Measurements from ENCODE around the gene ANKRD44.

The ANKRD44 gene

GRCh38 chr2:197322724-197323720, 12.4 kb upstream of the ANKRD44 start:
- in situ Hi-C loops (cut with MboI; ENCODE audit: low sequenced_read_pairs) = no loop called here

- in situ Hi-C loops (cut with MboI; ENCODE audit: low sequenced_read_pairs) = no loop called here
Observed at GRCh38 chr2:197322143-197322542, 11.6 kb upstream of the ANKRD44 start.

- in situ Hi-C loops (cut with MboI; ENCODE audit: low sequenced_read_pairs) = loop anchor here (10.0 kb wide), 1 partner anchor 121 kb away; no protein-coding TSS in a partner anchor
Observed at GRCh38 chr2:197315371-197315770, 4.8 kb upstream of the ANKRD44 start.

GRCh38 chr2:197312186-197312585, 1.6 kb upstream of the ANKRD44 start:
- in situ Hi-C loops (cut with MboI; ENCODE audit: low sequenced_read_pairs) = loop anchor here (10.0 kb wide), 1 partner anchor 117 kb away; no protein-coding TSS in a partner anchor

- in situ Hi-C loops (cut with MboI; ENCODE audit: low sequenced_read_pairs) = loop anchor here (10.0 kb wide), 1 partner anchor 117 kb away; no protein-coding TSS in a partner anchor
Observed at GRCh38 chr2:197311421-197312033, 947 bp upstream of the ANKRD44 start.

- in situ Hi-C loops (cut with MboI; ENCODE audit: low sequenced_read_pairs) = loop anchor here (10.0 kb wide), 1 partner anchor 116 kb away; no protein-coding TSS in a partner anchor
Observed at GRCh38 chr2:197310987-197311420, 424 bp upstream of the ANKRD44 start.

- in situ Hi-C loops (cut with MboI; ENCODE audit: low sequenced_read_pairs) = loop anchor here (10.0 kb wide), 1 partner anchor 115 kb away; no protein-coding TSS in a partner anchor
Observed at GRCh38 chr2:197309691-197310231, 819 bp downstream of the ANKRD44 start.

GRCh38 chr2:197308996-197309690, 1.4 kb downstream of the ANKRD44 start:
- in situ Hi-C loops (cut with MboI; ENCODE audit: low sequenced_read_pairs) = no loop called here

GRCh38 chr2:197308585-197308984, 2.0 kb downstream of the ANKRD44 start:
- in situ Hi-C loops (cut with MboI; ENCODE audit: low sequenced_read_pairs) = no loop called here

GRCh38 chr2:197307933-197308521, 2.6 kb downstream of the ANKRD44 start:
- in situ Hi-C loops (cut with MboI; ENCODE audit: low sequenced_read_pairs) = no loop called here

GRCh38 chr2:197307236-197307932, 3.2 kb downstream of the ANKRD44 start:
- in situ Hi-C loops (cut with MboI; ENCODE audit: low sequenced_read_pairs) = no loop called here

GRCh38 chr2:197306696-197307040, 3.9 kb downstream of the ANKRD44 start:
- in situ Hi-C loops (cut with MboI; ENCODE audit: low sequenced_read_pairs) = no loop called here

- in situ Hi-C loops (cut with MboI; ENCODE audit: low sequenced_read_pairs) = no loop called here
Observed at GRCh38 chr2:197306024-197306695, 4.4 kb downstream of the ANKRD44 start.

- in situ Hi-C loops (cut with MboI; ENCODE audit: low sequenced_read_pairs) = no loop called here
Observed at GRCh38 chr2:197304556-197305011, 6.0 kb downstream of the ANKRD44 start.

- in situ Hi-C loops (cut with MboI; ENCODE audit: low sequenced_read_pairs) = no loop called here
Observed at GRCh38 chr2:197300139-197300538, 10.4 kb downstream of the ANKRD44 start.

- in situ Hi-C loops (cut with MboI; ENCODE audit: low sequenced_read_pairs) = no loop called here
Observed at GRCh38 chr2:197298609-197299008, 12.0 kb downstream of the ANKRD44 start.

GRCh38 chr2:197297772-197298318, 12.7 kb downstream of the ANKRD44 start:
- in situ Hi-C loops (cut with MboI; ENCODE audit: low sequenced_read_pairs) = no loop called here

GRCh38 chr2:197297266-197297665, 13.3 kb downstream of the ANKRD44 start:
- in situ Hi-C loops (cut with MboI; ENCODE audit: low sequenced_read_pairs) = no loop called here

GRCh38 chr2:197296835-197297234, 13.7 kb downstream of the ANKRD44 start:
- in situ Hi-C loops (cut with MboI; ENCODE audit: low sequenced_read_pairs) = no loop called here

All from HL-60/S4 treated with retinoic acid at 250 ng/mL for 4 days and 3 days (cell line).